K562 (cell line): ENCODE data around the gene ERAL1. TPM values are rescaled to one million over a fixed set of nuclear protein-coding genes. Genes with fewer than 3 reads are reported as not detected.
"Not testable (repeated sequence)": the region's sequence is repeated elsewhere in the genome, so short reads cannot be mapped to it uniquely, and the experiment has no call there.

Source experiments
- ATAC-seq: fragments of 200-7000 bp; cut with Tn5 transposase; 3 replicates; pipeline ENCODE4 v1.9.1; 2020; ENCODE audit warnings: moderate library complexity
- BruUV-seq: library from RNA; stranded (reverse); fragments of 400-500 nt; replicated peaks from 2 replicates; lab custom pipeline; 2021; lab: Mats Ljungman, UMichigan
- CTCF ChIA-PET: fragments of 300-600 bp; formaldehyde crosslinking; extraction: SDS; loops from one replicate; lab custom pipeline; 2021; ENCODE audit warnings: low intra/inter-chr PET ratio; lab: Yijun Ruan, JAX
- POLR2A ChIA-PET: fragments of 300-600, 350-650 bp; sonication (Branson Sonifier 250); formaldehyde crosslinking; extraction: SDS; loops from one replicate; lab custom pipeline; 2021; ENCODE audit warnings: antibody characterized with exemption, inconsistent platforms; lab: Yijun Ruan, JAX
- DNase-seq, 4 experiments: peaks; one replicate each; pipeline versions ENCODE4 v3.0.0 to v3.0.0-alpha.2; 2011 to 2018; ENCODE audit warnings: low spot score in 3 of 4, mixed read lengths in 3 of 4; ENCODE audit errors: extremely low read depth in 1 of 4
- FAIRE-seq: peaks from 2 replicates; lab custom pipeline; 2011; peaks lifted over from hg19 to GRCh38; lab: Jason Lieb, UNC
- H2AFZ ChIP-seq: 2 replicates; pipeline ENCODE4 v1.6.0; 2011; ENCODE audit warnings: low read depth, low read length, control low read depth, inconsistent platforms
- H3K27ac ChIP-seq: fragments of 200-600 bp; 3 replicates; pipeline ENCODE4 v1.8.0; 2011; ENCODE audit warnings: low read depth, mild to moderate bottlenecking, control low read depth, inconsistent platforms, low read length, moderate library complexity, mixed read lengths; ENCODE audit errors: extremely low read depth
- H3K27me3 ChIP-seq, 2 experiments: fragments of 300-600 bp in 1 of 2; 2 replicates in 1 of 2; 3 replicates in 1 of 2; pipeline versions ENCODE4 v1.6.0 to v1.8.0; 2011; ENCODE audit warnings: inconsistent platforms in 2 of 2, low read length in 2 of 2, mild to moderate bottlenecking in 1 of 2, mixed read lengths in 1 of 2, moderate library complexity in 1 of 2; ENCODE audit not compliant: control insufficient read depth in 2 of 2, insufficient read depth in 2 of 2
- H3K36me3 ChIP-seq: fragments of 300-600 bp; 3 replicates; pipeline ENCODE4 v1.8.0; 2011; ENCODE audit warnings: mild to moderate bottlenecking, low read length, inconsistent platforms; ENCODE audit not compliant: control insufficient read depth, insufficient read depth
- H3K4me1 ChIP-seq, 2 experiments: fragments of 200-600 bp in 1 of 2; replicated peaks in 1 of 2; 2 replicates in 1 of 2; 3 replicates in 1 of 2; pipeline versions ENCODE4 v1.5.1 to v1.8.0; 2011; ENCODE audit warnings: inconsistent platforms in 2 of 2, low read length in 2 of 2, mild to moderate bottlenecking in 1 of 2, mixed read lengths in 1 of 2, moderate library complexity in 1 of 2; ENCODE audit not compliant: control insufficient read depth in 2 of 2, insufficient read depth in 2 of 2
- H3K4me2 ChIP-seq: 2 replicates; pipeline ENCODE4 v1.6.1; 2011; ENCODE audit warnings: low read length, control low read depth, inconsistent platforms, mixed read lengths; ENCODE audit not compliant: insufficient read depth
- H3K4me3 ChIP-seq: fragments of 200-600 bp; sonication (generic), shearing (Covaris generic); 2 replicates; pipeline ENCODE4 v1.5.1; 2016; ENCODE audit warnings: control low read depth, inconsistent platforms
- H3K79me2 ChIP-seq: fragments of 200-600 bp; 3 replicates; pipeline ENCODE4 v1.8.0; 2011; ENCODE audit warnings: low read length, inconsistent platforms; ENCODE audit not compliant: control insufficient read depth, insufficient read depth
- H3K9ac ChIP-seq, 2 experiments: 2 replicates each; pipeline versions ENCODE4 v1.6.0 to v1.6.1; 2011; ENCODE audit warnings: low read depth in 2 of 2, low read length in 2 of 2, control low read depth in 1 of 2, inconsistent platforms in 1 of 2, mild to moderate bottlenecking in 1 of 2, mixed read lengths in 1 of 2; ENCODE audit not compliant: insufficient read depth in 1 of 2
- H3K9me1 ChIP-seq: one replicate; pipeline ENCODE4 v1.6.0; 2011; ENCODE audit warnings: inconsistent platforms, mild to moderate bottlenecking, low read length, moderate library complexity; ENCODE audit not compliant: control insufficient read depth, insufficient read depth
- H3K9me3 ChIP-seq: replicated peaks from 2 replicates; pipeline ENCODE4 v1.5.1; 2011; ENCODE audit warnings: low read depth, low read length, inconsistent platforms; ENCODE audit not compliant: control insufficient read depth, insufficient read depth
- H4K20me1 ChIP-seq: replicated peaks from 2 replicates; pipeline ENCODE4 v1.6.1; 2011; ENCODE audit warnings: low read length, inconsistent platforms, mixed read lengths; ENCODE audit not compliant: control insufficient read depth, insufficient read depth
- DNMT1 ChIP-seq: fragments of 450-650 bp; IDR thresholded peaks from 2 replicates; pipeline ENCODE4 v1.6.1; 2016; ENCODE audit warnings: antibody characterized with exemption, mild to moderate bottlenecking
- FIP1L1 ChIP-seq: fragments of 200-400 bp; formaldehyde crosslinking; IDR thresholded peaks from 2 replicates; pipeline ENCODE4 v1.6.1; 2018; ENCODE audit warnings: mild to moderate bottlenecking, low read depth, low read length; ENCODE audit not compliant: poor library complexity, severe bottlenecking
- GABPB2 ChIP-seq: fragments of 250-450 bp; sonication (Bioruptor Pico); conservative IDR thresholded peaks from 2 replicates; pipeline ENCODE4 v1.5.1; 2021; ENCODE audit warnings: mild to moderate bottlenecking
- KLF6 ChIP-seq: fragments of 250-450 bp; sonication (Bioruptor Pico); IDR thresholded peaks from 2 replicates; pipeline ENCODE4 v1.4.0; 2020; ENCODE audit warnings: mild to moderate bottlenecking, moderate library complexity, borderline replicate concordance
- NCOR1 ChIP-seq: fragments of 450-650 bp; IDR thresholded peaks from 2 replicates; pipeline ENCODE4 v1.6.1; 2016; ENCODE audit warnings: mild to moderate bottlenecking, moderate library complexity
- PHB ChIP-seq: fragments of 250-450 bp; sonication (Bioruptor Pico); IDR thresholded peaks from 2 replicates; pipeline ENCODE4 v1.5.0; 2021
- VEZF1 ChIP-seq: fragments of 200-800 bp; sonication (Bioruptor generic); IDR thresholded peaks from 2 replicates; pipeline ENCODE4 v1.6.1; 2017; ENCODE audit warnings: missing genetic modification characterization, missing compliant biosample characterization
- ZNF232 ChIP-seq: sonication (generic); formaldehyde crosslinking; IDR thresholded peaks from 2 replicates; pipeline ENCODE4 v1.8.0; 2022; ENCODE audit warnings: mild to moderate bottlenecking, missing genetic modification reagents
- WGBS: fragments of 100-300 bp; shearing (Covaris generic); methylation state at CpG from one replicate; pipeline ENCODE4 v1.1.6; 2016; ENCODE audit warnings: low coverage, mixed read lengths; ENCODE audit not compliant: insufficient coverage; ENCODE audit errors: missing lambda C conversion rate; 5-methylcytosine and 5-hydroxymethylcytosine counted together
- in situ Hi-C: fragments of 300-500 bp; cut with MboI; formaldehyde crosslinking; loops from 4 replicates; pipeline ENCODE4 v1.15.0; 2018; ENCODE audit warnings: inconsistent platforms, mixed read lengths
- intact Hi-C: fragments of 100-400 bp; cut with micrococcal nuclease; formaldehyde crosslinking; loops from 2 replicates; pipeline ENCODE4 v1.14.2; 2022
- polyA plus RNA-seq, 8 experiments: library from polyadenylated mRNA; depleted of rRNA in 4 of 8; stranded (reverse) in 5 of 8; unstranded in 3 of 8; fragments of >200 nt; fragmentation: Nextera tagmentation in 2 of 8; fragmentation: Illumina TruSeq in 1 of 8; extraction: Ambion mirVana in 2 of 8; extraction: Trizol in 1 of 8; gene quantifications; 2 replicates each; pipeline versions ENCODE4 v1.2.1 to v1.2.3, GENCODE V29; 2011 to 2014; ENCODE audit warnings: inconsistent platforms in 1 of 8, missing spikeins in 1 of 8
- total RNA-seq, 7 experiments: library from RNA; depleted of rRNA in 6 of 7; stranded (reverse); fragments of >200 nt in 6 of 7; fragmentation: Illumina TruSeq in 2 of 7; extraction: Trizol in 2 of 7; gene quantifications; 2 replicates each; pipeline versions ENCODE4 v1.2.1 to v1.2.3, GENCODE V29; 2011 to 2021; ENCODE audit warnings: low replicate concordance in 1 of 7

ERAL1 gene
- total and polyA plus RNA-seq, 9 of the 15 experiments (the other 6 are each of a cell fraction or from before 2014, with no cell fraction given) = 37.5 to 351 (median 106) TPM

- Histone ChIP-seq H4K20me1 (no peaks in the 10 kb centered on the region), H3K9me1 (no peaks in the 10 kb centered on the region), H3K4me1 (peaks cover 3 to 24% of the 10 kb centered on the region in 2 experiments; a peak in 4 of 5 replicates), H3K4me2 (no peak overlapping the region), H3K27me3 (no peaks in the 10 kb centered on the region), H3K9me3 (0 out of 2 replicates have a peak, but pooled peaks cover 2% of the 10 kb centered on the region), H3K36me3 (no peaks in the 10 kb centered on the region), H3K9ac (no peak overlapping the region), H2AFZ (no peak overlapping the region), H3K4me3 (no peak overlapping the region), H3K79me2 (peaks cover 18% of the 10 kb centered on the region), H3K27ac (no peak overlapping the region)
- no peak for ATAC-seq
- WGBS = 82% methylated on average over 10 of the region's 10 CpGs
- ChIA-PET POLR2A (interaction anchor here (1.2 to 3.5 kb wide), 2 partner anchors 13 to 36 kb away, joined by 3 to 10 read pairs; no protein-coding TSS in a partner anchor), CTCF (no interaction called here)
- intact Hi-C loops (loop anchor here (5.0 to 10.0 kb wide), 2 partner anchors 106 to 201 kb away; partner anchors contain the start of genes BLTP2 and PHF12), in situ Hi-C loops (no loop called here)
- no TSS peak for BruUV-seq
- no peak for FAIRE-seq
- TF ChIP-seq FIP1L1 (no peak), PHB (CRISPR knock-in tag) (no peak), ZNF232 (CRISPR knock-in tag) (no peak), VEZF1 (no peak), DNMT1 (no peak), NCOR1 (no peak), KLF6 (CRISPR knock-in tag) (no peak), GABPB2 (CRISPR knock-in tag) (no peak)
- no peak for DNase-seq
Measured at GRCh38 chr17:28846231-28846630, 8.6 kb upstream of the ERAL1 start.

GRCh38 chr17:28846699-28847098 lies 8.1 kb upstream of the ERAL1 start:
- CTCF ChIA-PET, H3K9me3 ChIP-seq, H3K27me3 ChIP-seq, H3K4me3 ChIP-seq, H4K20me1 ChIP-seq, DNase-seq, in situ Hi-C loops, H2AFZ ChIP-seq, H3K4me2 ChIP-seq, H3K36me3 ChIP-seq, H3K9me1 ChIP-seq, H3K27ac ChIP-seq, FAIRE-seq, ATAC-seq, BruUV-seq, H3K9ac ChIP-seq: not testable (repeated sequence)
- WGBS = 82% methylated on average over 8 of the region's 9 CpGs
- intact Hi-C loops = loop anchor here (5.0 to 10.0 kb wide), 2 partner anchors 106 to 202 kb away; partner anchors contain the start of genes BLTP2 and PHF12
- H3K4me1 ChIP-seq = peaks cover 3 to 24% of the 10 kb centered on the region in 2 experiments; a peak in 4 of 5 replicates
- H3K79me2 ChIP-seq = peaks cover 13% of the 10 kb centered on the region
- POLR2A ChIA-PET = interaction anchor here (1.2 to 3.5 kb wide), 2 partner anchors 12 to 37 kb away, joined by 3 to 10 read pairs; no protein-coding TSS in a partner anchor
